SW 1271 (cell line): Measurements from ENCODE around the gene PIGN.
"Not testable (repeated sequence)": the region's sequence is repeated elsewhere in the genome, so short reads cannot be mapped to it uniquely, and the experiment has no call there.

ENCODE experiments used
- DNase-seq, 2 experiments: peaks; one replicate each; lab custom pipeline; 2025; lab: John Stamatoyannopoulos, UW

Gene PIGN

GRCh38 chr18:62182220-62182619 lies 4.6 kb downstream of the PIGN start:
- no peak for DNase-seq

- no peak for DNase-seq
These were observed 7.6 kb downstream of the PIGN start for GRCh38 chr18:62179213-62179612.

GRCh38 chr18:62177271-62177670 lies 9.6 kb downstream of the PIGN start:
- no peak for DNase-seq

GRCh38 chr18:62175521-62175920 lies 11.3 kb downstream of the PIGN start:
- DNase-seq = no peak

- DNase-seq = no peak
These were observed 14.6 kb downstream of the PIGN start for GRCh38 chr18:62172298-62172697.

- DNase-seq = no peak
These were observed 16.0 kb downstream of the PIGN start for GRCh38 chr18:62170857-62171256.

- DNase-seq = not testable (repeated sequence)
These were observed 20.3 kb downstream of the PIGN start for GRCh38 chr18:62166524-62166923.

GRCh38 chr18:62165583-62165982 lies 21.3 kb downstream of the PIGN start:
- no peak for DNase-seq

GRCh38 chr18:62164855-62165487 lies 21.9 kb downstream of the PIGN start:
- no peak for DNase-seq

GRCh38 chr18:62164310-62164709 lies 22.5 kb downstream of the PIGN start:
- DNase-seq = no peak

- no peak for DNase-seq
These were observed 29.0 kb downstream of the PIGN start for GRCh38 chr18:62157843-62158242.

GRCh38 chr18:62152844-62153243 lies 34.0 kb downstream of the PIGN start:
- no peak for DNase-seq

GRCh38 chr18:62151068-62151771 lies 35.6 kb downstream of the PIGN start:
- no peak for DNase-seq

- no peak for DNase-seq
These were observed 42.5 kb downstream of the PIGN start for GRCh38 chr18:62144338-62144737.

GRCh38 chr18:62140259-62140658 lies 46.6 kb downstream of the PIGN start:
- DNase-seq = no peak

- DNase-seq = no peak
These were observed 48.2 kb downstream of the PIGN start for GRCh38 chr18:62138461-62139235.

- DNase-seq = peak in 1 of 2 experiments; percentile 39
These were observed 55.5 kb downstream of the PIGN start for GRCh38 chr18:62131301-62131909.

GRCh38 chr18:62128157-62128556 lies 58.7 kb downstream of the PIGN start:
- no peak for DNase-seq

- DNase-seq = no peak
These were observed 60.1 kb downstream of the PIGN start for GRCh38 chr18:62126737-62127136.

- DNase-seq = no peak
These were observed 61.2 kb downstream of the PIGN start for GRCh38 chr18:62125702-62126101.

- DNase-seq = no peak
These were observed 64.5 kb downstream of the PIGN start for GRCh38 chr18:62122330-62122729.

GRCh38 chr18:62119884-62120283 lies 67.0 kb downstream of the PIGN start:
- DNase-seq = no peak

- DNase-seq = no peak
These were observed 68.5 kb downstream of the PIGN start for GRCh38 chr18:62118328-62118727.
